ENCODE data around the gene PIGK. TPM values are rescaled to one million over a fixed set of nuclear protein-coding genes. Genes with fewer than 3 reads are reported as not detected.

Gene PIGK
- total RNA-seq, 1 donor from 2014 or later: 23.3 TPM

DNA sequence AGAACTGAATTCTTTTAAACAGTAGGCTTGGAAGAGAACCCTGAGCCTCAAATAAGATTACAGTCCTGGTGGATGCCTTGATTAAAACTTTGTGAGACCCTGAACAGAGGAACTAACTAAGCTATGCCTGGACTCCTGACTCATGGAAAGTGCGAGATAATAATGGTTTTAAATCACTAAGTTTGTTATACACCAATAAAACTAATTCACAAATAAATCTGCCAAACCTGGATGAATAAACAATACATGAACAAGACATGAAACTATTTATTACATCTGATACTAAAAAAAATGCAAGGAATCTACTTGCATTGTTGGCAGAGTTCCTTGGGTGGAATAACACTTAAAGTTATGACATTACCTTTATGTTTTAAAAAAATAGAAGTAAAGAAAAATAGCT is 118.4 kb downstream of the PIGK start:
- DNase-seq (ENCODE audit: low spot score): no peak

DNA sequence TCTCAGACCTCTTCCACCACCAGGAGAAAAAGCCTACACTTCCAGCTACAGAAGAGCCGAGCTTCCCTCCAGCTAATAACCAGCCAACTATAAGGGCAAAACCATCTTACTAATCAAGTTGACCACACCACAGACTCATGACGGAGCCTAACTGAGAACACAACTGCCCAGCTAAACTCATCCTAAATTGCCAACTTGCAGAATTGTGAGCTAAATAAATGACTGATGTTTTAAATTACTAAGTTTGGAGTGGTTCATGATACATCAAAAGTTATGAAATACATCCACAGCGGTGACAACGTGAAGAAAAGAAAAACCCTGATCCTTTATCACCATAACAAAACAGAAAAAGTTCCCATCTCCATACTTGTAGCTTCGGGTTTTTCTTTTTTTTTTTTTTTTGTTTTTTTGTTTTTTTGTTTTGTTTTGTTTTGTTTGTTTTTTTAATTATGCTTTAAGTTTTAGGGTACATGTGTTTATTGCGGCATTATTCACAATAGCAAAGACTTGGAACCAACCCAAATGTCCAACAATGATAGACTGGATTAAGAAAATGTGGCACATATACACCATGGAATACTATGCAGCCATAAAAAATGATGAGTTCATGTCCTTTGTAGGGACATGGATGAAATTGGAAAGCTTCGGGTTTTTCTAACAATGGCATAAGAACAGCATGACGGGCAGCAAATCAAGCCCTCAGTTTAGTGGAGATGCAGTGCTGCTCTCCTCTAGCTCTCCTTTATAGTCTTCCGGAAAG is 122.6 kb downstream of the PIGK start:
- DNase-seq (ENCODE audit: low spot score): no peak

DNA sequence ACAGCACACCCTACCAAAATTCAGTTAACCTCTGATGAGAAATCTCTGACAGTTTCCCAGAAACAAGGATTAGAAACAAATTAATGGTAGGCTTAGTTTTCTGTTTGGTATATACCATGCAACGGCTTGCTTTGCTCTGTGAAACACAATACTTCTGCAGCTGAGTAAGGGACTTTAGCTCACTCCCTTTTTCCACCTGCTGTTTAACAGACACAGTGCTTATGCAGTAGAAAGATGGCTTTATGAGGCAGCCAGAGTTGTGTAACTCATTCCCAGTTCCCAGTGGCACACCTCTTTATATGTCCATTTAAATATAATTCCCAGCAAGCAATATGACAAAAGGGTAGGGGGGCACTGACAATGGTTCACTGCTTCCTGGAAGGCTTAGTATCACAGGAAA is 124.0 kb downstream of the PIGK start:
- no peak for DNase-seq (ENCODE audit: low spot score)

DNA sequence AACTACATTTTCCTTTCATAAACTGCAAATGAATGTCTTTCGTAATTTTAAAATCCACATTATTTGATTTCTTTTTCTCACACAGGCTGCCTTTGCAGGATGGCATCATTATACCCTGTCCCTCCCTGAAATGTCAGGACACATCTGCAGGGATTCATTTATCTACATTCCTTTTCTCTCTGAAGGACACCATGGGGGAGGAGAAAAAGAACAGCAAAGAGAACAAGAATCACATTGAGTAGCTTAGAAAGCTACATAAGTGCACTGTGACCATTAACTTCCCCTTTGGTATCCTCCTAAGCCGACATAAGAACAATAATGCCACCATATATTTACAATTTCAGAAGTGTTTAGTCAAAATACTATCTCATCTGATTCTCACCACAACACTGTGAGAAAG is 129.5 kb downstream of the PIGK start:
- DNase-seq (ENCODE audit: low spot score): no peak

DNA sequence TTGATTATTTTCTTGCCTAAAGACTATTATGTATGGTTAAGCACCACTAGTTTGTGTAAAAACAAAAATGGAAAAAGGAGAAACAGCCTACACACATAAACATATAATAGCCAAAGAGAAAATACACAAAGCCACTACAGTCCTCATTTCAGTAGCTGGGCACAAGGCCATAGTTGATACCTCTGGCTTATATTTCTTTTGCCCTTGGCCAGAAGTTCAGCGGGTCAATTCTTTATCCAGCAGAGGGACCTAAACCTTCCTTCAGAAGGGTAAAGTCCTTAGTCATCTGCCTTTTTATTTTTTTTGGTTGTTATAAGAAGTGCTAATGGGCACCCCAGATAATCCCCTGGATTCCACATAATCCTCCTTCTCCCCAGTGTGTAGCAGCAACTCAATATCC is 134.1 kb downstream of the PIGK start:
- no peak for DNase-seq (ENCODE audit: low spot score)

DNA sequence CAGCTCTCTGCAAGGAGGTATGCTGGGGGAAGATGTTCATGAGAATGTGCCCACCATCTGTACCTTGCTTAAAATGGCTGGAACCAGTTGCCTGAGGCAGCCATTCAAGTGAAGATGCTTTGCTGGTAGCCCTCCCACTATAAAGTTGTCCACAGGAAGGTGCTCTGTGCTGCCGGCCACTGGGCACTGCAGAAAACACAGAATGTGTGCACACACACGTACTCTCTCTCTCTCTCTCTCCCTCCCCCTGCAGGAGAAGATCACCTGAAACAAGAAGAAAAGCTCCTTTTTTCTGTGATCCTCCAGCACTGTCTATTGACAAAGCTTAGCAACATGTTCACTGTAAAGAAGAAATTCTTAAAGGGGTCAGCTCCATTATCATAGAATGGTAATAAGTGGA is 134.8 kb downstream of the PIGK start:
- DNase-seq (ENCODE audit: low spot score): no peak

DNA sequence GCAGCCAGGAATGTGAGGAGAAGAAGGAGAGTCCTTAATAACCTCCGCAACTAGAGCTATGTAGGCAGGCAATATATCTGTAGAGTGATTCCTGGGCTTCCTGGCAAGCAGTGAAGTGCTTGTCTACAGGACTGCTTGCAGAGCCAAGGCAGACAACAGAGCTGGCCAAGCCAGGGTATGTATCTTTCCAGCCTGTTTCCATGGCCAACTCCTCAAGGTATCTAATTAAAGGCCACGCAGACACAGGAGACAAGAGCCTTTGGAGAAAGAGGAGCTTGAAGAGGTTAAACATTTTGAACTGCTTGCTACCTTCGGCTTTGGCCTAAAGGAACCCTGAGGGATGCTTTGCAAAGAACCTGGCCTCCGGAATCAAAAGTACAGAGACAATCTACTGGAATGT is 137.4 kb downstream of the PIGK start:
- no peak for DNase-seq (ENCODE audit: low spot score)

DNA sequence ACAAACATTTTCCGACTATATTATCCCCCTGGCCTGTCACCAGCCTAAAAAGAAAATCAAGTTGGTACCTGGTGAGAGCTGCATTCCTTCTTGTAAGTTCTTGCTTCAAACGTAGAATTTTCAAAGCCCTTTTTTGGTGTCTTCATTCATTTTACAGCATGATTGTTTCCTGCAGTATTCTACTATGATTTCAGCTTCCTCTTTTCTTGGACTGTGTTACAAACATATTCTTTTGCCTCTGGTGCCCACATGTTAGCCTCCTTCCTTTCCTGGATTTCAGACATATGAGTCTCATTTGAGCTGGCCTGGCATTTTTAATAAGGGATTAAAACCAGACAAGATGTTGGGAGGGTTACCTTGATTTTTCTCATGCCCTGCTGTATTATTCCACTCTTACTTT is 142.5 kb downstream of the PIGK start:
- DNase-seq (ENCODE audit: low spot score): no peak

DNA sequence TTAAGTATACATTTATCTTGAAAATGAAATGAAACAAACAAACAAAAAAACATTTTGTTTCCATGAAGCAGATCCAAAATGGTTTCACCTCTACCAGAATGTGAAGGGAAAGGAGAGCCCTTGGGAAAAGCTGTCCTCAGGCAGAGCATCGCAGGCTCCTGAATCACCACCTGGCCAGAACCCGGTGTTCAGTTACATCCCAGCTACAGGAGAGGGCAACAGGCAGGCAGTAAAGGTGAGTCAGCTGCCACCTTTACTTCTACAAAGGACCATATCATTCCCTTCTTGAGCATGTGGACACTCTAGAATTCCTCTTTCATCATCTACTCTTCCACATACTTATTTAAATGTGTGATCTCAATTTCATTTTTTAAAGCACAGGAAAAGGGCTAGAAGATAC is 151.2 kb downstream of the PIGK start:
- no peak for DNase-seq (ENCODE audit: low spot score)

DNA sequence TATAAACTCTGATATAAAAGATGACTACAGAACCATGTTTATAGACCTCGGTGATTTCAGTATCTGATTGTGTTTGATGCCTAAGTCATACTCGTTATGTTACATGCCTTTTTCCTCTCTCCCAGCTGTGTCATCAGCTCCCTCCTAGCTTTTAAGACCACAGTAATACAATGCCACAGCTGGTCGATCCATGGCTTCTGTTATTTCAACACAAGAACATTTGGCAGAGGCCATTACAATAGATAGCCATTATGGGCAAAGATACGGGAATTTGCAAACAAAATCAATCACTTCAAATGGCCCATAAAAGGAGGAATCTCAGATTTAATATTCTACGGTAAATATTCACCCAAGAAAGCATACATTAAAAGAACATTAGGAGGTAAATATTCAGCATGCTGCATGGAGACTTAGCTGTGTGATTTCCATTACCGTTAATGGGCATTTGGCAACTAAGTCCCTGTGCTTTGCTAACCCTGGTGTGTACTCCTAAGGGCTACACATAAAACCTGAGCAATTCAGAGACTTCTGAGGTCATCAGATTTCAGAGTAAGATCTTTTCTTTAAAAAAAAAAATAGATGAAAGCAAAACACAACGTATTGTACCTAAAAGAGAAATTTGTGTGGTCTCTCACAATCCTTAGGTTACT is 153.4 kb downstream of the PIGK start:
- DNase-seq (ENCODE audit: low spot score): no peak

DNA sequence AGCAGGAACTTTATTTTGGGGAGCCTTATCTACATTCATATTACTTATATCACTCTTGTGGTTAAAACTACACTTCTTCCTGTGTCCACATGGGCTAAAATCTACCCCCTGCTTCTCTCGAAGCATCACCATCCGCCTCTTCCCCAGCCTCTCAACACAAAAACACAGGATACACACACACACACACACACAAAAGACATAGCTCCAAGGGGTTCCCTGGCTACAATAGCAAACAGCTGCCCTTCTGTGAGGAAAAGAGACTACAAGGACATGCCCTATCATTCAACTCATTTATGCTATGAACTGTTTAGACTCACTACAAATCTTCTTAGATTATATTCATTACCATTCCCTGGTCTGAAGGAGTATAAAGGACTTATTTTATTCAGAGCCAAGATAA is 155.0 kb downstream of the PIGK start:
- DNase-seq (ENCODE audit: low spot score): no peak

DNA sequence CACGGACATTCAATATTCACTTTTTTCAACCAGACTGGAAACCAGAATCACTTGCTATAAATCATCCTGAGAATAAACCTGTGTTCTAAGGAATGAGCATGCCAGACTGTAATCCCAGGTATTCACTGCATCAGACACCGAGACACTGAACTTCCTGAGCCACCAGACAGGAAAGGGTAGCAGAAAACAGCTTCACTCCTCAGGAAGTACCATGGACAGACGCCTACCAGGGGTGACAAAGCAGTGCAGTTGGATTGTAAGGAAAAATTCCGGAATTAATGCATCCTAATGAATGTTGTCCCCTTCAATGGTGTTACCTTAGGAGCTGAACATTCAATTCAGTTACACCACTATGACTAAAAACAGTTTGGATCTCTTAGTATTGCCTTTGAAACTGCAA is 156.1 kb downstream of the PIGK start:
- DNase-seq (ENCODE audit: low spot score): no peak

DNA sequence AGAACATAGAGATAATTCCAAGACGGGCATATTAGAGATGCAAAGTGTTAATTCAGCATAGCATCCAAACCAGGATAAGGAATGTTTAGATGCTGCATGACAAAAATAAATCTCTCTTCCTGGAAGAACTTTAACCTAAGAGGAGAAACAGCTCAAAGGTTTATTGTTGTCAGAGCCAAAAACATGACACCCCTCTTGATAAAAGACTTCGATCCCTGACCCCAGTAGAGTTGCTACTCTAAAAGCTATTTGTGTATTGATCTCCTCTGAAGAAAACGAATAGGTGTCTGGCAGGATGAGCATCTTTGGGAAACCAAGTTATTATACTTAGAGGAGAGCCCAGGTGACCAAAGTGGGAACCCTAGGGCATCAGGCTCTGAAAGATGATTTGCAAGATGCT is 158.1 kb downstream of the PIGK start:
- no peak for DNase-seq (ENCODE audit: low spot score)

DNA sequence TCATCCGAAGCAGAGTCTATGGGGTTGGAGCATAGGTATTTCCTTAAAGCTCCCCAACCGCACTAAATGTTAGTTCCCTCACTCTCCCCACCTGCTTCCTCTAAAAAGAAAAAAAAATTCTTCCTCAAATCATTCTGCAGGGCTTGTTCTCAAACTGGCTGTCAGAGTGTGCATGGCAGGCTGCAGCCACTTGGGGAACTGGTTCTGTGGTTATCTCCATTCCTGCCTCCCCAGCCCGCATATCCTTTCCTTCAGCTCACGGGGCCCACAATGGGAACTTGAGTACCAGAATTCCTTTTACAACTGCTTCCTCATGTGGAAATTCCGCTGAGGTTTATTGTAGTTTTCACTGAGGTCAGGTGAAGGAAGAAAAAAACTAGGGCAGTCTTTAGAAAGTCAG is 159.2 kb downstream of the PIGK start:
- no peak for DNase-seq (ENCODE audit: low spot score)

DNA sequence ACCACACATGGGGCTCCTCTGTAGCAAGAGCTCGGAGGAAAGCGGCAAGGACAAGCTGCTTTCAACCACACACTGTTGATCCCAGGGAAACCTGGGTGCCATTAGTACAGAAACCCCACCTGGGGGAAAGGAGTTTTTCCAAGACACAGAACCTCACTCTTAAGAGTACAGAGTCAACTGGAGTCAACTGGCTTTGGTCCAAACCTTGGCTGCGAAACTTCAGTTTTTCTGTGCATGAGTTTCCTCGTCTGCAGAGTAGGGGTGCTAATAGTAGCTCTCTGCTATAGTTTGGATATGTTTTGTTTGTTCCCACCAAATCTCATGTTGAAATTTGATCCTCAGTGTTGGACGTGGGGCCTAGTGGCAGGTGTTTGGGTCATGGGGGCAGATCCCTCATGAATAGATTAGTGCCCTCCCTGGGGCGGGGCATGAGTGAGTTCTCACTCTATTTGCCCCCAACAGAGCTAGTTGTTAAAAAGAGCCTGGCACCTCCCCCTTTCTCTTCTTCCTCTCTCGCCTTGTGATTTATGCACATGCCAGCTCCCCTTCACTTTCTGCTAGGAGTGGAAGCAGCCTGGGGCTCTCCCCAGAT is 161.1 kb downstream of the PIGK start:
- no peak for DNase-seq (ENCODE audit: low spot score)

DNA sequence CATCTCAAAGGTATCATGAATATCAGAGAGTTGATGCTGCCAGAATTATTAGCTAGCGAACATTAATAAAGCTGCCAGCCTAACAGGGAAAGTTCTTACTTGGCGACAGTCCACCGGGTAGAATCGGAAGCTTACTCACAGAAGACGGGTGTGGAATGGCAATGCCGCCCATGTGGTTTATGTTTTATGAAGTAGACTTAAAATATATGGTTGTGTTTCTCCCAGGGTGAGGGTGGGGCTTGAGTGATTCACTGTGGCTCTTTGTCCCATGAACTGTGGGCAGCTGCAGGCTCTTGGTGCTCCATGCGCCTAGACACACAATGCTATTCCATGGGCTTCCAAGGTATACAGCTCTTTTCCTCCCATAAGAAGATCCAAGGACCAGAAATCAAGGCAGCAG is 162.7 kb downstream of the PIGK start:
- no peak for DNase-seq (ENCODE audit: low spot score)

DNA sequence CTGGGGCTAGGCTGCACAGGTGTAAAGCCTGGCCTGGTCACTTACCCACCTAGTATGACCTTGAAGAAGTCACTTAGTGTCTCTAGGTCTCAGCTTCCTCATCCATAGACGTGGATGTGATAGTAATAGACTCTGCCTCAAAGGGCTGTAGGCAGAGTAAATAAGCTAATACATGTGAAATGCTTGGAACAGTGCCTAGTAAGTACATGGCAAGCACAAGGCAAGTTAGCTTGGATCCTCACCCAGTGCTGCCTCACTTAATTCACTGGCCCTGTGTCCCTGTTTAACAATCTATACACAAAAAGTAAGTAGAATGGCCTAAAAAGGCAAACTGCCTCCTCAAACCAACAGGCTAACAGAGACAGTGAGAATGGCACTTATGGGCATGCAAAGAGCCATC is 167.8 kb downstream of the PIGK start:
- no peak for DNase-seq (ENCODE audit: low spot score)

DNA sequence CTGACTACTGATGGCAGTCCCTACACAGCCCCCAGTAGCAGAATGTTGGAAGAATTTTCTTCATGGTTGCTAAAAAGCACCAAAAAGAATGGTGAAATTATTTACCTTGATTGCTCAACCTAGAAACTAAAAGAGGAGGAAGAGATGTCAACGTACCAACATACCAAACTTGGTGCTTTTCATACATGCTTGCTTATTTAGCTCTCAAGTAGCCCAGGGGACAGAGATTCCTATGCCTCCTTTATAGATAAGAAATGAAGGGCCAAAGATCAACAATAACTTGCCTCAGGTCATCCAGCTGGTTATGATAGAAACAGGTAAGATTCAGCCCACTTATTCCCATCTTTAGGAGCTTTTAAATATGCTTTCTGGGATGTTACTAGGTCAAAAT is 170.6 kb downstream of the PIGK start:
- DNase-seq (ENCODE audit: low spot score): no peak

DNA sequence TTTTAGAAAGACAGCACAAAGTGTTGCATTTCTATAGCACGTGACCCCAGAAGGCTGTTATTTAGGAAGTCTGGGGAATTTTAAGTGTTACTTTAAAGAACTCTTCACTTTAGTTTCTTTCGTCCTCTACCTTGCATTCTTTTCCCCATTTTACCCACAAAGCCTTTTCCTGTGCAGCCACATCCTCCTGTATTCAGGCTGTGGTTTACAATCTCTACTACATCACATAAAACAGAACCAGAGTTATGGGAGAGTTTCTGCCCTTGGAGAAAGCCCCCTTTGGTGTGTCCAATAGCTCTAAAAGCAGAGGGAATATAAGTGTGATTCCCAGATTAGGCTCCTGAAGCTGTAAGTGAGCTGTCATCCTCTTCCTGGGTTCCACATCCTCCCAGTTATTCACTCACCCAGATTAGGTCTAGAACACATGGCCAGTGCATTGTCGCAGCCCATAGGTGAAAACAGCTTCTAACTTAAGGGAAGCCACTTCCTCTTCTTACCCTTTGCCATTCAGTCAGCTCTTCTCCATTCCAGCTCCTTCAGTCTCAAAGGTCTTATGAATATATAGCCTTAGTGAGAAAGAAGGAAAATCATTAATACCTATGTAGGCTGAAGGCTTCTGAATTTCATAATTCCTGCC is 171.1 kb downstream of the PIGK start:
- no peak for DNase-seq (ENCODE audit: low spot score)

DNA sequence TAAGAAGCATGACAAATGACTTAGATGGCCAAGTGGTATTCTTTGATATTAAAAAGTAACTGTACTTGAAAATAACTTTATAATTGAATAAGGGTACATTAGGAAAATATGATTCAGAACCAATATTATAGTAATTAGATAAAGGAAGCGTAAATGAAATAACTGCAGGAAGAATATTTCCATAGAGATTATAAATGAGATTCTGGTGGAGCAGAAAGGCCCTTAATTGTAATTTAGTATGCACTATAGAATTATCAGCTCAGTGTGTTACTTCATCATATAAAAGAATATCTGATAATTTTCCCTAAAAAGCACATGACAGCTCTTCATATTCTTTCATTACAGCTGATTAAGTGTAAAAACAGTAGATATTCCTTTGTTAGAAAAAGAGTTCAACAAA is 171.7 kb downstream of the PIGK start:
- DNase-seq (ENCODE audit: low spot score): no peak

DNA sequence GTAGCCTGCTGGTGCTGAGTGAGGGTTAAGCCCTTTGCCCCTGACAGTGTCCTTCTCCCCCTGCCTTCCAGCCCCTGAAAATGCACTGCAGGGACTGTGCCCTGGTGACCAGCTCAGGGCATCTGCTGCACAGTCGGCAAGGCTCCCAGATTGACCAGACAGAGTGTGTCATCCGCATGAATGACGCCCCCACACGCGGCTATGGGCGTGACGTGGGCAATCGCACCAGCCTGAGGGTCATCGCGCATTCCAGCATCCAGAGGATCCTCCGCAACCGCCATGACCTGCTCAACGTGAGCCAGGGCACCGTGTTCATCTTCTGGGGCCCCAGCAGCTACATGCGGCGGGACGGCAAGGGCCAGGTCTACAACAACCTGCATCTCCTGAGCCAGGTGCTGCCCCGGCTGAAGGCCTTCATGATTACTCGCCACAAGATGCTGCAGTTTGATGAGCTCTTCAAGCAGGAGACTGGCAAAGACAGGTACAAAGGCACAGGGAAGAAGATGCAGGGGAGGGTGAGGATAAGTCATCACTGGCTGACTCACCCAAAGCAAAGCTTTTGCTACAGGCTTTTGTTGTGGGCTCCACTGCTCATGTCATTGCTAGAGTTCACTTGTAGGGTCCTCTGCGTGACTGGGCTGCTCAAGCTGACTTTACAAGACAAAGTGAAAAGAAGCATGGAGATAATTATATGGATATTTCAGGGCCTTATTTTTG is 174.9 kb downstream of the PIGK start:
- no peak for DNase-seq (ENCODE audit: low spot score)

DNA sequence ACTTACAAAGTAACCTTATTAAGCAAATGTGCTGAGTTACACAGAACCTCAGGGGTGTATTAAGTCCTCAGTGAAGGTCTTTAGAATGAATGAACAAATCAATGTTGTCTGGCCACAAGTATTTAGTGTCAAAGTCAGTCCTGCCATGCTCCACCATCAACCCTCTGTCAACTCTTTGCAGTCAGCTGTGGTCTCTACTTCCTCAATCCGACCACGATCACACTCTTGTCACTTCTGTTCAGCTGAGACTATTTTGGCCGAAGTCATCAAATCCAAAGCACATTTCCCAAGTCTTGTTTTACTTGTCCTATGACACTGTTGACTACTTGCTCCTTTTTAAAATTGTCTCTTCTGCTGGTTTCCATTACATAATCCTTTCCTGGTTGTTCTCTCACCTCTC is 178.4 kb downstream of the PIGK start:
- DNase-seq (ENCODE audit: low spot score): no peak
